ENCODE data around the gene BICDL2.

BICDL2 gene

DNA sequence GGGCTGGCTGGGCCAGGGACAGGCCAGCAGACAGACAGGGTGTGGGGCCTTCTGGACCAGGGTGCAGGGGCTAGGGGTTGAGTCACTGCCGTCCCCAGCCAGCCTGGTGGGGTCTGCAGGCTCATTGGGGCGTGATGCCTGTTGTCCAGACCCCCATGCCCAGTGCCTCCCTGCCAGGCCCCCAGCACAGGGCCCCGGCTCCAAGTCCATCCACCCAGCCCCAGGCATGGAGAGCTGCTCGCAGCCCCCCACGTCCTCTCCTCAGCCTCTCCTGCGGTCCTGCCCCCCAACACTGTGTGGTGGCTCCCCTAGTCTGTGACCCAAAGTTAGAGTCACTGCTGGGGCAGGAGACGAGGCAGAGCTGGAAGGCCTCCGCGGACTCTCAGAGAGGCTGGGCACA is 49.5 kb downstream of the BICDL2 start:
- TF ChIP-seq, protein P1, sequence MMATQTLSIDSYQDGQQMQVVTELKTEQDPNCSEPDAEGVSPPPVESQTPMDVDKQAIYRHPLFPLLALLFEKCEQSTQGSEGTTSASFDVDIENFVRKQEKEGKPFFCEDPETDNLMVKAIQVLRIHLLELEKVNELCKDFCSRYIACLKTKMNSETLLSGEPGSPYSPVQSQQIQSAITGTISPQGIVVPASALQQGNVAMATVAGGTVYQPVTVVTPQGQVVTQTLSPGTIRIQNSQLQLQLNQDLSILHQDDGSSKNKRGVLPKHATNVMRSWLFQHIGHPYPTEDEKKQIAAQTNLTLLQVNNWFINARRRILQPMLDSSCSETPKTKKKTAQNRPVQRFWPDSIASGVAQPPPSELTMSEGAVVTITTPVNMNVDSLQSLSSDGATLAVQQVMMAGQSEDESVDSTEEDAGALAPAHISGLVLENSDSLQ (IDR thresholded peaks at IDR 0.05) = no peak
- TF ChIP-seq CTBP1 (IDR thresholded peaks at IDR 0.05; ENCODE audit: borderline replicate concordance) (no peak), SUZ12 (IDR thresholded peaks at IDR 0.05) (no peak)
- ChIA-PET CTCF (interaction anchor here (1.1 kb wide), 1 partner anchor 31 kb away, joined by 3 read pairs; no protein-coding TSS in a partner anchor), POLR2A (interaction anchor here (1.2 kb wide), 1 partner anchor 147 kb away, joined by 3 read pairs; the partner anchor contains the start of gene ZNF213)
- DNase-seq (ENCODE audit: extremely low spot score) = no peak

DNA sequence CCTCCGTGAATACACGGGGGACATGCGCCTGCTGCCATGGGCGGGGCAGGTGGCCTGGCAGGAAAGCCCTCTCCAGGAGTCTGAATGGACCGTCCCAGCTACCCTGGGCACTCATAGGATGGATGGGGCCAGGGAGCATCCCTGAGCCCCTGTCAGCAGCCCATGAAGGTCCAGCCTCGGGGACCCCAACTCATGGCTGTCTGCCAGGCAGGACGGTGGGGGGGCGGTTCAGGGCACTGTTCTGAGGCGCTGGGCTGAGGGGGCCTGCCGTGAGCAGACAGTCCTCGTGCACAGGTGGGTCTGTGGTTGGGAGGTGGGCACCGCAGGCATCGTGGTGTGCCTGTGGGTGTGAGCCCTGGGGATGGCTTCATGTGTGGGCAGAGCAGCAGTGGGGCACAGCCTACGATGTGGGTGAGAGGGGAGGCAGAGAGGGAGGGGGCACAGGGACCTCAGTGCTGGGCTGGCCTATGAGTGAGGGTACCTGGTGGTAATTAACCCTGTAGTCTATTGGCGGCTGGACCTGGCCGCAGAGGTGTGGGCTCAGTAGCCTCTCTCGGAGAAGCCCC is 50.0 kb downstream of the BICDL2 start:
- DNase-seq (ENCODE audit: extremely low spot score) = no peak
- ChIA-PET CTCF (interaction anchor here (1.1 kb wide), 1 partner anchor 32 kb away, joined by 3 read pairs; no protein-coding TSS in a partner anchor), POLR2A (no interaction called here)
- TF ChIP-seq FOXK2 (IDR thresholded peaks at IDR 0.05) = no peak
- TF ChIP-seq SP1 (IDR thresholded peaks at IDR 0.05) = no peak
- no peak for TF ChIP-seq TARDBP (IDR thresholded peaks at IDR 0.05)
- no peak for TF ChIP-seq L3MBTL2 (conservative IDR thresholded peaks at IDR 0.05)
- no peak for TF ChIP-seq FOXM1 (IDR thresholded peaks at IDR 0.05; ENCODE audit: borderline replicate concordance)
- no peak for TF ChIP-seq HDGF (IDR thresholded peaks at IDR 0.05; ENCODE audit: borderline replicate concordance)
- TF ChIP-seq ZNF384 (IDR thresholded peaks at IDR 0.05) = no peak
- TF ChIP-seq NFRKB (IDR thresholded peaks at IDR 0.05) = no peak
- TF ChIP-seq ARNT (IDR thresholded peaks at IDR 0.05) = no peak
- TF ChIP-seq, protein P1 (IDR thresholded peaks at IDR 0.05) = no peak
- no peak for TF ChIP-seq CTBP1 (IDR thresholded peaks at IDR 0.05; ENCODE audit: borderline replicate concordance)
- no peak for TF ChIP-seq BHLHE40 (IDR thresholded peaks at IDR 0.05; ENCODE audit: borderline replicate concordance)
- TF ChIP-seq FOXA1 (IDR thresholded peaks at IDR 0.05) = no peak
- TF ChIP-seq LEF1 (IDR thresholded peaks at IDR 0.05; ENCODE audit: borderline replicate concordance) = no peak
- TF ChIP-seq ELF4 (IDR thresholded peaks at IDR 0.05) = no peak
- no peak for TF ChIP-seq SUZ12 (IDR thresholded peaks at IDR 0.05)

DNA sequence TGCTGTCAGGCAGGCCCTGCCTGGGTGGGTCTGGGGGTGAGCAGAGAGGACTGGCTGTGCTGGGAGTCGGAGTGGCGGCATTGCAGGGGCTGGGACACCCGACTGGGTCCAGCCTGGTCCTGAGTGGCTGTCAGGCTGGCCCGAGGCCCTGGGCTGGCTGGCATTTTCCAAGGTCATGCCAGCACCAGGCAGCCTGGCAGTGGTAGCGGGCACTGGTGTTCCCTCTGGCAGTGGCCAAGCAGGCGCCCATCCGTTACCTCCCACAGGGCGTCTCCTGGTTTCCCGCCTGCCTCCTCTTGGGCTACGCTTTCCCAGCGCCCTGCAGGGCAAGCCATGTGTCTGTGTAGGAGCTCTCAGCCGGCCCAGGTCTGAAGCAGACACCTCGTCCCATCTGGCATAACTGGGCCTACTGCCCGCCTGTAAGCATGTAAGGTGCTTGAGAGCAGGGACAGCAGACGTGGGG is 50.8 kb downstream of the BICDL2 start:
- POLR2A ChIA-PET = no interaction called here
- CTCF ChIA-PET = no interaction called here
- TF ChIP-seq FOXM1 (IDR thresholded peaks at IDR 0.05; ENCODE audit: borderline replicate concordance) (no peak), BHLHE40 (IDR thresholded peaks at IDR 0.05; ENCODE audit: borderline replicate concordance) (no peak), FOXA1 (IDR thresholded peaks at IDR 0.05) (no peak), HDGF (IDR thresholded peaks at IDR 0.05; ENCODE audit: borderline replicate concordance) (no peak)
- DNase-seq (ENCODE audit: extremely low spot score) = no peak

DNA sequence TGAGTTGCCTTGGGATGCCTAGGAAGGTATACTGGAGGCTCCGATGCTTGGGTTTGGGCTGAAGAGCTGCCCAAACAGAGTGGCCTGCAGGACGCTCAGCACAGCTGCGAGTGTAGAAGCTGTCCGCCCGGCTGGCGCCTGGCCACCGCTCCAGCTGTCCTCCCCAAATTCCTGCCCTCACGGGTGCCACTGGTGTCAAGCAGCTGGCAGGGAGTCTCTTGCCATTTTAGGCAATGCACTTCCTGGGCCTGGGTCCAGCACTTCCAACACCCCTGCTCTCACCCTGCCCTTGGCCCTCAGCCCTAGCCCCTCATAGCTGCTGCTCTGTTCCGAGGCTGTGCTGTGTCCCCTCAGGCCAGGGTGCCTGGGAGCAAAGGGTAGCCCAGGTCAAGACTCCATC is 51.3 kb downstream of the BICDL2 start:
- ChIA-PET CTCF (no interaction called here), POLR2A (no interaction called here)
- DNase-seq (ENCODE audit: extremely low spot score) = no peak
- TF ChIP-seq ELF4 (IDR thresholded peaks at IDR 0.05) (no peak), LEF1 (IDR thresholded peaks at IDR 0.05; ENCODE audit: borderline replicate concordance) (no peak), FOXM1 (IDR thresholded peaks at IDR 0.05; ENCODE audit: borderline replicate concordance) (no peak), SUZ12 (IDR thresholded peaks at IDR 0.05) (no peak), L3MBTL2 (conservative IDR thresholded peaks at IDR 0.05) (no peak), FOXK2 (IDR thresholded peaks at IDR 0.05) (no peak), CTBP1 (IDR thresholded peaks at IDR 0.05; ENCODE audit: borderline replicate concordance) (no peak)
- TF ChIP-seq, protein P1 (IDR thresholded peaks at IDR 0.05) = no peak

DNA sequence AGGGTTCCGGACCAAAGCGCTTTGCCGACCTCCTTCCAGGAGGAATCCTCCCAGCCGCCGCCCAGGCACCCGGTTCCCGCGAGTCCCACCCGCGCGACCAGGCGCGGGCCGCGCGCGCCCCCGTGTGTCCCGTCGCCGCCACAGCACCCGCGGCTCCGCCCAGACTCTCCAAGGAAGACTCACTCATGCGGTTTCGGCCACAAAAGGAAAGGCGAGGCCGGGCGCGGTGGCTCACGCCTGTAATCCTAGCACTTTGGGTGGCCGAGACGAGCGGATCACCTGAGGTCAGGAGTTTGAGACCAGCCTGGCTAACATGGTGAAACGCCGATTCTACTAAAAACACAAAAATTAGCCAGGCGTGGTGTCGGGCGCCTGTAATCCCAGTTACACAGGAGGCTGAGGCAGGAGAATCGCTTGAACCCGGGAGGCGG is 53.0 kb downstream of the BICDL2 start:
- ChIA-PET POLR2A (no interaction called here), CTCF (interaction anchor here (0.6 kb wide), 1 partner anchor 44 kb away, joined by 3 read pairs; no protein-coding TSS in a partner anchor)
- DNase-seq (ENCODE audit: extremely low spot score) = peak; percentile 91
- TF ChIP-seq L3MBTL2 (conservative IDR thresholded peaks at IDR 0.05) (peak; percentile 74), BHLHE40 (IDR thresholded peaks at IDR 0.05; ENCODE audit: borderline replicate concordance) (no peak), SP1 (IDR thresholded peaks at IDR 0.05) (no peak), ARNT (IDR thresholded peaks at IDR 0.05) (no peak)

DNA sequence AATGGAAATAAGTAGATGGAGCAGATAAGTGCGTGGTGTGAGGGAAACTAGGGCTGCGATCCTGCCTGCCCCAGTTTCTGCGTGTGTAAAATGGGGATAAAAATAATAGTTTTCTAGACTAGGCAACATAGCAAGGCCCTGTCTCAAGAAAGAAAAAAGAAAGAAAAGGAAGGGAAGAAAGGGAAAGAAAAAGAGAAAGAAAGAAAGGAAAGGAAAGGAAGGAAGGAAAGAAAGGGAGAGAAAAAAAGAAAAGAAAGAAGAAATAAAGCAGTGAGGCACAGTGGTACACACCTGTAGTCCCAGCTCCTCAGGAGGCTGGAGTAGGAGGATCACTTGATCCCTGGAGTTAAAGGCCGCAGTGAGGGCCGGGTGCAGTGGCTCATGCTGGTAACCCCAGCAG is 54.3 kb downstream of the BICDL2 start:
- TF ChIP-seq ELF4 (IDR thresholded peaks at IDR 0.05) (no peak), ARNT (IDR thresholded peaks at IDR 0.05) (no peak), FOXM1 (IDR thresholded peaks at IDR 0.05; ENCODE audit: borderline replicate concordance) (no peak), BHLHE40 (IDR thresholded peaks at IDR 0.05; ENCODE audit: borderline replicate concordance) (no peak), NFRKB (IDR thresholded peaks at IDR 0.05) (no peak), CTBP1 (IDR thresholded peaks at IDR 0.05; ENCODE audit: borderline replicate concordance) (no peak), SUZ12 (IDR thresholded peaks at IDR 0.05) (no peak), FOXK2 (IDR thresholded peaks at IDR 0.05) (no peak), L3MBTL2 (conservative IDR thresholded peaks at IDR 0.05) (no peak), LEF1 (IDR thresholded peaks at IDR 0.05; ENCODE audit: borderline replicate concordance) (no peak), HDGF (IDR thresholded peaks at IDR 0.05; ENCODE audit: borderline replicate concordance) (no peak), TARDBP (IDR thresholded peaks at IDR 0.05) (no peak), ZNF384 (IDR thresholded peaks at IDR 0.05) (no peak), SP1 (IDR thresholded peaks at IDR 0.05) (no peak), FOXA1 (IDR thresholded peaks at IDR 0.05) (no peak)
- TF ChIP-seq, protein P1 (IDR thresholded peaks at IDR 0.05) = no peak
- DNase-seq (ENCODE audit: extremely low spot score) = no peak
- POLR2A ChIA-PET = interaction anchor here (1.1 to 3.5 kb wide), 2 partner anchors 17 to 31 kb away, joined by 3 to 30 read pairs; partner anchors contain the start of gene KREMEN2
- CTCF ChIA-PET = interaction anchor here (0.7 kb wide), 1 partner anchor 11 kb away, joined by 4 read pairs; no protein-coding TSS in a partner anchor
